GM12878 (cell line): ENCODE results near the gene GRIFIN. TPM values are rescaled to one million over a fixed set of nuclear protein-coding genes. Genes with fewer than 3 reads are reported as not detected.

Source experiments
- EP300 ChIP-seq, 2 experiments: fragments of 150-350 bp in 1 of 2; IDR thresholded peaks; 2 replicates each; pipeline ENCODE4 v1.6.1; 2011 to 2012; ENCODE audit warnings: low read depth in 2 of 2, low read length in 2 of 2, borderline replicate concordance in 1 of 2, improper control_type of control experiment in 1 of 2, inconsistent platforms in 1 of 2; ENCODE audit not compliant: control insufficient read depth in 1 of 2
- PAX5 ChIP-seq: IDR thresholded peaks from 2 replicates; pipeline ENCODE4 v1.6.1; 2011; ENCODE audit warnings: low read depth, low read length, borderline replicate concordance
- RB1 ChIP-seq: fragments of 450-650 bp; formaldehyde crosslinking; IDR thresholded peaks from 2 replicates; pipeline ENCODE4 v1.6.1; 2017; ENCODE audit warnings: mild to moderate bottlenecking, borderline replicate concordance
- SREBF2 ChIP-seq: IDR thresholded peaks from 2 replicates; pipeline ENCODE4 v1.6.1; 2012; ENCODE audit warnings: mild to moderate bottlenecking, low read length
- polyA plus RNA-seq, 11 experiments: library from polyadenylated mRNA; depleted of rRNA in 4 of 11; unstranded in 6 of 11; stranded (reverse) in 5 of 11; fragments of >200 nt; fragmentation: Nextera tagmentation in 4 of 11; fragmentation: Illumina TruSeq in 1 of 11; extraction: Ambion mirVana in 4 of 11; extraction: Trizol in 1 of 11; gene quantifications; 1 replicate in 1 of 11; 2 replicates in 10 of 11; pipeline versions ENCODE4 v1.2.1 to v1.2.3, GENCODE V29; 2011 to 2016; ENCODE audit warnings: inconsistent platforms in 2 of 11, missing spikeins in 2 of 11, low read depth in 1 of 11
- total RNA-seq, 4 experiments: library from RNA; depleted of rRNA in 3 of 4; stranded (reverse); fragments of >200 nt in 3 of 4; fragmentation: Illumina TruSeq in 1 of 4; extraction: Trizol in 1 of 4; gene quantifications; 2 replicates each; pipeline versions ENCODE4 v1.2.1 to v1.2.3, GENCODE V29; 2013 to 2021
- TF ChIP-seq, protein P1 (sequence below): IDR thresholded peaks from 2 replicates; pipeline ENCODE4 v1.6.1; 2012; ENCODE audit warnings: low read depth, low read length, improper control_type of control experiment
- TF ChIP-seq, protein P2 (sequence below): fragments of 450-650 bp; IDR thresholded peaks from 2 replicates; pipeline ENCODE4 v1.6.1; 2016; ENCODE audit warnings: mild to moderate bottlenecking
- TF ChIP-seq, protein P3 (sequence below): fragments of 450-650 bp; conservative IDR thresholded peaks from 2 replicates; pipeline ENCODE4 v1.6.1; 2017; ENCODE audit warnings: mild to moderate bottlenecking, moderate library complexity

The GRIFIN gene
- total and polyA plus RNA-seq, 10 of the 15 experiments (the other 5 are each of a cell fraction or from before 2014, with no cell fraction given), result not detected

DNA sequence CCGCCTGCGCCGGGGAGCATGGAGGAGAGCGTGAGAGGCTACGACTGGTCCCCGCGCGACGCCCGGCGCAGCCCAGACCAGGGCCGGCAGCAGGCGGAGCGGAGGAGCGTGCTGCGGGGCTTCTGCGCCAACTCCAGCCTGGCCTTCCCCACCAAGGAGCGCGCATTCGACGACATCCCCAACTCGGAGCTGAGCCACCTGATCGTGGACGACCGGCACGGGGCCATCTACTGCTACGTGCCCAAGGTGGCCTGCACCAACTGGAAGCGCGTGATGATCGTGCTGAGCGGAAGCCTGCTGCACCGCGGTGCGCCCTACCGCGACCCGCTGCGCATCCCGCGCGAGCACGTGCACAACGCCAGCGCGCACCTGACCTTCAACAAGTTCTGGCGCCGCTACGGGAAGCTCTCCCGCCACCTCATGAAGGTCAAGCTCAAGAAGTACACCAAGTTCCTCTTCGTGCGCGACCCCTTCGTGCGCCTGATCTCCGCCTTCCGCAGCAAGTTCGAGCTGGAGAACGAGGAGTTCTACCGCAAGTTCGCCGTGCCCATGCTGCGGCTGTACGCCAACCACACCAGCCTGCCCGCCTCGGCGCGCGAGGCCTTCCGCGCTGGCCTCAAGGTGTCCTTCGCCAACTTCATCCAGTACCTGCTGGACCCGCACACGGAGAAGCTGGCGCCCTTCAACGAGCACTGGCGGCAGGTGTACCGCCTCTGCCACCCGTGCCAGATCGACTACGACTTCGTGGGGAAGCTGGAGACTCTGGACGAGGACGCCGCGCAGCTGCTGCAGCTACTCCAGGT, 43.1 kb downstream of the GRIFIN start (continued):
- TF ChIP-seq SREBF2 (no peak), EP300 (IDR thresholded peaks at IDR 0.05; ENCODE audit: borderline replicate concordance in 1 of 2, control insufficient read depth in 1 of 2, low read depth in 2 of 2, low read length in 2 of 2) (no peak), RB1 (no peak), PAX5 (no peak)
- TF ChIP-seq, protein P1, sequence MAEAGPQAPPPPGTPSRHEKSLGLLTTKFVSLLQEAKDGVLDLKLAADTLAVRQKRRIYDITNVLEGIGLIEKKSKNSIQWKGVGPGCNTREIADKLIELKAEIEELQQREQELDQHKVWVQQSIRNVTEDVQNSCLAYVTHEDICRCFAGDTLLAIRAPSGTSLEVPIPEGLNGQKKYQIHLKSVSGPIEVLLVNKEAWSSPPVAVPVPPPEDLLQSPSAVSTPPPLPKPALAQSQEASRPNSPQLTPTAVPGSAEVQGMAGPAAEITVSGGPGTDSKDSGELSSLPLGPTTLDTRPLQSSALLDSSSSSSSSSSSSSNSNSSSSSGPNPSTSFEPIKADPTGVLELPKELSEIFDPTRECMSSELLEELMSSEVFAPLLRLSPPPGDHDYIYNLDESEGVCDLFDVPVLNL, result no peak
- TF ChIP-seq, protein P2, sequence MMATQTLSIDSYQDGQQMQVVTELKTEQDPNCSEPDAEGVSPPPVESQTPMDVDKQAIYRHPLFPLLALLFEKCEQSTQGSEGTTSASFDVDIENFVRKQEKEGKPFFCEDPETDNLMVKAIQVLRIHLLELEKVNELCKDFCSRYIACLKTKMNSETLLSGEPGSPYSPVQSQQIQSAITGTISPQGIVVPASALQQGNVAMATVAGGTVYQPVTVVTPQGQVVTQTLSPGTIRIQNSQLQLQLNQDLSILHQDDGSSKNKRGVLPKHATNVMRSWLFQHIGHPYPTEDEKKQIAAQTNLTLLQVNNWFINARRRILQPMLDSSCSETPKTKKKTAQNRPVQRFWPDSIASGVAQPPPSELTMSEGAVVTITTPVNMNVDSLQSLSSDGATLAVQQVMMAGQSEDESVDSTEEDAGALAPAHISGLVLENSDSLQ, result no peak
- TF ChIP-seq, protein P3, sequence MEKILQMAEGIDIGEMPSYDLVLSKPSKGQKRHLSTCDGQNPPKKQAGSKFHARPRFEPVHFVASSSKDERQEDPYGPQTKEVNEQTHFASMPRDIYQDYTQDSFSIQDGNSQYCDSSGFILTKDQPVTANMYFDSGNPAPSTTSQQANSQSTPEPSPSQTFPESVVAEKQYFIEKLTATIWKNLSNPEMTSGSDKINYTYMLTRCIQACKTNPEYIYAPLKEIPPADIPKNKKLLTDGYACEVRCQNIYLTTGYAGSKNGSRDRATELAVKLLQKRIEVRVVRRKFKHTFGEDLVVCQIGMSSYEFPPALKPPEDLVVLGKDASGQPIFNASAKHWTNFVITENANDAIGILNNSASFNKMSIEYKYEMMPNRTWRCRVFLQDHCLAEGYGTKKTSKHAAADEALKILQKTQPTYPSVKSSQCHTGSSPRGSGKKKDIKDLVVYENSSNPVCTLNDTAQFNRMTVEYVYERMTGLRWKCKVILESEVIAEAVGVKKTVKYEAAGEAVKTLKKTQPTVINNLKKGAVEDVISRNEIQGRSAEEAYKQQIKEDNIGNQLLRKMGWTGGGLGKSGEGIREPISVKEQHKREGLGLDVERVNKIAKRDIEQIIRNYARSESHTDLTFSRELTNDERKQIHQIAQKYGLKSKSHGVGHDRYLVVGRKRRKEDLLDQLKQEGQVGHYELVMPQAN, result no peak
